Hematopoietic multipotent progenitor cell treated with erythropoietin and hydrocortisone succinate and interleukin-3 and kit ligand, for 17 days (in vitro differentiated cells): Measurements from ENCODE around the gene HOXD1.

Experiments
- DNase-seq: peaks from one replicate; pipeline ENCODE4 v3.0.0-alpha.2; 2015; ENCODE audit warnings: low spot score

The HOXD1 gene

DNA sequence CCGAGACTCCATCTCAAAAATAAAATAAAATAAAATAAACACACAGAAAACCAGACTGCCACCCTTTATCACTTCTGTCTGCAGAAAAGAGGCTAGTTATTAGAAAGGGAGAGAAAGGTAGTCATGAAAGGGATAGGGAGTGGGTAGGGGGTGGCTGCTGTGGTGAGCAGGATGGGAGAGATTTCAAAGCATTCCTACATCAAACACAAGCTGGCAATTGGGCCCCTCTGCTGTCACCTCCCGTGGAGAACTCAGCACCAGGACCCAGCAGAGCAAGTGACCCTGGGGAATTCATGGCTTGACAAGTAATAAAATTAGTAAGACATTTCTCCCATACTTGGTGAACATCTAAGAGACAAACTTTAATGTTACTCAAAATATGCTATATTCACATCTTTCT lies 3.7 kb upstream of the HOXD1 start:
- no peak for DNase-seq

DNA sequence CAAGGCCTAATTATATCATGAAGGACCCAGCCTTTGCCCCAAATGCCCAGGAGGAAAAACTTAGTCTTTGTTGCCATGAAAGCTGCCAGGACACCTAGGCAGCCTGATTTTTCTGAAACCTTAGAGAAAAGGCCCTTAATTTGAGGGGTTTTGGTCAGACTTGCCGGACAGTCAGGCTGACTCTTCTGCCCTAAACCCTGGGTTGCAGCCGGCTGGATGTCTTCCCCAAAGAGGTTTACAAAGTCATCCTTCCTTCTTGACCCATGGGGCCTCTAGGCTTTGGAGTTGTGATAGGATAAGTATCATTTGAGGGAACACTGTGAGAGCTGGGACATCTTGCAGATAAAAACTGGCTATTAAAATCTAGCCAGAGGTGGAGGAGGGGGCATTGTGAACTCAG lies 2.4 kb upstream of the HOXD1 start:
- DNase-seq = no peak

DNA sequence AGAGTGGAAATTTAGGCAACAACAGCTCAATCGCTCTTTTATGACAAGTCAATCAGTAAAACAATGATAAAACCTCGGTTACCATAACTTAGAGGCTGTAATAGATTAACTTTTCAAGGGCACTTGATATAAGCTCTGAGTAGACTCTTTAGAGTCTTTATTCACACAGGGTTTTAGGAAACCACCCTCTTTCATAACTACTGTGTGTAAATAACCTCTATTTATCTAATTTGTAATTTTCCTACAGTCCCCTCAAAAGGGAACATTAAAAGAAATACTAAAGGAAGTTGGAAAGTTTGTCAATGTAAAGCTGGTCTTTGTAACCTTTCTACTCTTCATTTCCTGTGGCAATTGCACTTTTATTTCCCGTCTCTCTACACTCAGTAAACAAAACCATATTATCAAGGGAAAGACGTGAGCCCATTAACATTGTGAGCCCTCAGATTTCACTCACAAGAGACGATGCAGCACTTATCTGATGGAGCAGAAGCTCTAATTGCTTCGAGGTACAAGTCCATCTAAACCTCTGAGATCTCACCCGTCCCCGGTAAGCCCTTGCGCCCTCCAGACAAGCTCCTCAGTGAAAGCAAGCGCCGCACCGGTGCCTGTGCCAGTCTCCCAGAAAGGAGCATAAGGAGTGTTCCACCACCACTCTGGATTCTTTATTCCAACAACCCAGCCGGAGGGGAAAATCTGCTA lies 1.1 kb upstream of the HOXD1 start:
- no peak for DNase-seq

DNA sequence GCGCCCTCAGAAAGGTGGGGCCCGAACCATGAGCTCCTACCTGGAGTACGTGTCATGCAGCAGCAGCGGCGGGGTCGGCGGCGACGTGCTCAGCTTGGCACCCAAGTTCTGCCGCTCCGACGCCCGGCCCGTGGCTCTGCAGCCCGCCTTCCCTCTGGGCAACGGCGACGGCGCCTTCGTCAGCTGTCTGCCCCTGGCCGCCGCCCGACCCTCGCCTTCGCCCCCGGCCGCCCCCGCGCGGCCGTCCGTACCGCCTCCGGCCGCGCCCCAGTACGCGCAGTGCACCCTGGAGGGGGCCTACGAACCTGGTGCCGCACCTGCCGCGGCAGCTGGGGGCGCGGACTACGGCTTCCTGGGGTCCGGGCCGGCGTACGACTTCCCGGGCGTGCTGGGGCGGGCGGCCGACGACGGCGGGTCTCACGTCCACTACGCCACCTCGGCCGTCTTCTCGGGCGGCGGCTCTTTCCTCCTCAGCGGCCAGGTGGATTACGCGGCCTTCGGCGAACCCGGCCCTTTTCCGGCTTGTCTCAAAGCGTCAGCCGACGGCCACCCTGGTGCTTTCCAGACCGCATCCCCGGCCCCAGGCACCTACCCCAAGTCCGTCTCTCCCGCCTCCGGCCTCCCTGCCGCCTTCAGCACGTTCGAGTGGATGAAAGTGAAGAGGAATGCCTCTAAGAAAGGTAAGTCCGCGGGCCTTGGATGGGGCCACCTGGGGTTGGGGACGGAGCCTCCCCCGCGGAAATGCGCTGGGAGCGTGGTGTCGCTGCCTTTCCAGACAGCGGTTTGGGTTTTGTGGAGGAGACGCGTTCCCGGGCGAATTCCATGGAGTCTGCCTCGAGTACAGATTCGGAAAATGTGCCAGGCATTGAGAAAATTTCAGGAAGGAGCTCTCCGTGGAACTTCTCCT lies 559 bp downstream of the HOXD1 start:
- DNase-seq = no peak

DNA sequence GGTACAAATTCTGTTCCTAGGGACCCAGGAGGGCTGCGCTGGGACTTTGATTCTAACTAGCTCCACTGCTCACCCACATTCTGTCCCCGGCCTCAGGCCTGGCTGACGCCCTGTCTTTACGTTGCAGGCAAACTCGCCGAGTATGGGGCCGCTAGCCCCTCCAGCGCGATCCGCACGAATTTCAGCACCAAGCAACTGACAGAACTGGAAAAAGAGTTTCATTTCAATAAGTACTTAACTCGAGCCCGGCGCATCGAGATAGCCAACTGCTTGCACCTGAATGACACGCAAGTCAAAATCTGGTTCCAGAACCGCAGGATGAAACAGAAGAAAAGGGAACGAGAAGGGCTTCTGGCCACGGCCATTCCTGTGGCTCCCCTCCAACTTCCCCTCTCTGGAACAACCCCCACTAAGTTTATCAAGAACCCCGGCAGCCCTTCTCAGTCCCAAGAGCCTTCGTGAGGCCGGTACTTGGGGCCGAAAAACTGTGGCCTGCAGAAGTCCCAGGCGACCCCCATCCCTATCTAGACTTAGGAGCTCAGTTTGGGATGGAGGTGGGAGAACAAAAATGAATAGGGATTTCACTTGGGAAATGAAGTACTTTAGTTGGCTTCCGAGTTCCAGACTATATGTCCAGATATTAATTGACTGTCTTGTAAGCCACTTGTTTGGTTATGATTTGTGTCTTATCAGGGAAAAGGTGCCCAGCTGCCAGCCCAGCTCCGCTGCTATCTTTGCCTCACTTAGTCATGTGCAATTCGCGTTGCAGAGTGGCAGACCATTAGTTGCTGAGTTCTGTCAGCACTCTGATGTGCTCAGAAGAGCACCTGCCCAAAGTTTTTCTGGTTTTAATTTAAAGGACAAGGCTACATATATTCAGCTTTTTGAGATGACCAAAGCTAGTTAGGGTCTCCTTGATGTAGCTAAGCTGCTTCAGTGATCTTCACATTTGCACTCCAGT lies 1.5 kb downstream of the HOXD1 start:
- no peak for DNase-seq

DNA sequence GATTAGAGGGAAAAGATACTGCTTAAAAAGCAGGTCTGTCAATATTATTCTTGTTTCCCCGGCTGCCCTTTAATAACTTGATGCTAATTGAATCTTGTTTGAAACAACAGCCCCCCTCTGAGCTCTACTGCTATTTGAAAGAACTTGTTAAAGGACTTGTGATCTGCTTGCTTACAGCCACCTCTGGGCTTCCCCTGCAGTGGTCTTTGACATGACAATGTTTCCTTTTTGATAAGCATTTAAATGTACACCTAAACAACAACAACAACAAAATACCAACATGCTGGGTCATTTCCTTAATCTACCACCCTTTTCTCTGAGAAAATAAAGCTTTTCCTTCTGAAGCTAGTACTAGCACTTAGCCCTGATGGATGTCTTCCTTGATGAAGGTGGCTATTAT lies 3.9 kb downstream of the HOXD1 start:
- no peak for DNase-seq

DNA sequence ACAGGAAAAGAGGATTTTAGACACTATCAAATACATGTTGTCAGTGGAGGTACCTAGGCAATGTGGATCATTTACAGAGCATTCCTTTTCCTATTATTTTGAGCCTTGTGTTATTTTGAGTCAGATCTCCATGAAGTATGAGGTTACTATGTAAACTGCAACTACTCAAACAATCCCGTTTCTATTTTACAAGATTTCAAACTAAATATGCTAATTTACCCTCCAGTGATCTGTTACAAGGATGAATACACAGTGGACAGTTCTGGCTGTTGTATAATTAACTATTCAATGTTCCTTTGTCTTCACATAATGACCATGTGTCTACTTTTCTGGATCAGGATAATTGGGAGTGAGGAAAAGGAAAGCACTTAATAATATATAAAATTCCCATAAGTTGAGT lies 4.6 kb downstream of the HOXD1 start:
- DNase-seq = no peak

DNA sequence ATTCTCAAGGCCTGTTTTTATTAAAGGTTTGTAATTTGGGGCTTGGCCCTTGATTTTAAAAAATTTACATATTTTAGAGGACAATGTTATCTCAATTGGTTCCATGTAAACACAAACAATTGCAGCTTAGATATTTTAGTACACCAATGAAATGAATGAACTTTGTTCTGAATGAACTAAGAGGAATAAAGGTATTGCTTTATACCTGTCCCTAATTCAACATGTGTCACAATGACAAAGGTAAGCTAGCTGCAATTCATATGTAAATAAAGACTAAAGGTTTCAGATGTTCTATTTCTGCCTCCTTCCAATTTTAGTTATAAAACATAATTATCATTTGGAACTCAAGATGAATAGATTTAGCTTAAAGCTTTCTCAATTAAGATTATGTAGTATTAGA lies 11.4 kb downstream of the HOXD1 start:
- DNase-seq = no peak

DNA sequence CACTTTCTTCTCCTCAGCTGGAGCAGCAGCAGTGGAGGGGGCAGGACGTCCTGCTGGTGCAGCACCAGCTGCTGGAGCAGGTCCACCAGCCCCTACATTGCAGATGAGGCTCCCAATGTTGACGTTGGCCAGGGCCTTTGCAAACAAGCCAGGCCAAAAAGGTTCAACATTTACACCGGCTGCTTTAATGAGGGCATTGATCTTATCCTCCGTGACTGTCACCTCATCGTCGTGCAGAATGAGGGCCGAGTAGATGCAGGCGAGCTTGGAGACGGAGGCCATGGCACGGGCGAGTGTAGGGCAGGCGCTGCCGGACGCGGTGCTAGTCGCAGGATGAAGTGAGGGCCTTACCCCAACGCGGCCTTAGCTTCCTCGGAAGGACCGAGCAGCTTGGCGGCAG lies 12.5 kb downstream of the HOXD1 start:
- no peak for DNase-seq

DNA sequence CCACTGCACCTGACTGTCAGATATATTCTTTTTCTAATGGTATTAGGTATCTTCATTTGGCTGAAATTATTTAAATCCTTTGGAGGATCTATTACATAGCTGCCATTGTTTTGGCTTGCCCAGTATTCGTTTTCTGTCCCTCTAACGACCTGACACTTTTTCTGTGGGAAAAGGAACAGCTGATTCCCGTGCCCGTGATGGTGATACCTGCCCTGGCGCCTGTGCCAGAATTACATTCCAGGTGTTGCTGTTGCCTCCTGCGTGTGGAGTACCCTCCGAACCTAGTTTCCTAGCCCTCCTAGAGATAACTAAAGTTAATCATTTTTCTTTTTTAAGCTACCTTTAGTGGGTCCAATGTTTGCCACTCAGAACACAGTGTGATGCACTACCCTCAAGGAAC lies 14.0 kb downstream of the HOXD1 start:
- no peak for DNase-seq

DNA sequence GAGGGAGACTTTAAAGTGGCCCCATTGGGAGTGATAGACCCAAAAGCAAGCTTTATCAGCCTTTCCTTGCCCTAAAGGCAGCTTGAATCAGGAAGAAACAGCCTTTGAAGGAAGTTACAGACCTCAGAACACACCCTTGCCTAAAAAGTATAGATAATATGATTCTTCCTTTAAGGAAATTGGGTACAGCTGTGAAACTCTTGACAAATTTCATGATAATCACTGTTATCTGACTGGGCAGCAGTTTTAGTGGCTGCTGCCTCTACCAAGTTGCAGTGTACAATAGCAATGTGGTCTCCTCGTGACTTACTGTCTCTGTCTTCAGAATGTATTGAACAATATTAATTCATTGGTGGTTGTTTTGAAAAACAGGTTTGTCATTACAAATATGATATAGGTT lies 16.7 kb downstream of the HOXD1 start:
- no peak for DNase-seq

DNA sequence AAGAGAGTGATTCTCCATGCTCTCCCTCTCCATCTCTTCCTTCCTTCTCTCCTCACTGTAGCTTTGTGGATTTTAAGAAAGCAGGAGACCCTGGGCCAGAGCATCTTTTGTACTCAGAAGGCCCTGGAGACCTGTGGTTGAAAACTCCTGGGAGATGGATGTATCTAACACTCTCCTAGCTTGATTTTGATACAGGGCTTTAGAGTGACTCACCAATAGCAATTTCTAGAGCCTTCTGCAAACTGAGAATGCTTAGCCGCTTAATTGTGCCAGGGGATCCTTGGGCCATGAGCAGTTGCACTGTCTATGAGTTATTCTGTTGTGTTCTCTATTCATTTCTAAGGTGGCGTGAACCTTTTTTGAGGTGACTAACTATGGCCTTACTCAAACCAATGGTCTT lies 17.7 kb downstream of the HOXD1 start:
- no peak for DNase-seq

DNA sequence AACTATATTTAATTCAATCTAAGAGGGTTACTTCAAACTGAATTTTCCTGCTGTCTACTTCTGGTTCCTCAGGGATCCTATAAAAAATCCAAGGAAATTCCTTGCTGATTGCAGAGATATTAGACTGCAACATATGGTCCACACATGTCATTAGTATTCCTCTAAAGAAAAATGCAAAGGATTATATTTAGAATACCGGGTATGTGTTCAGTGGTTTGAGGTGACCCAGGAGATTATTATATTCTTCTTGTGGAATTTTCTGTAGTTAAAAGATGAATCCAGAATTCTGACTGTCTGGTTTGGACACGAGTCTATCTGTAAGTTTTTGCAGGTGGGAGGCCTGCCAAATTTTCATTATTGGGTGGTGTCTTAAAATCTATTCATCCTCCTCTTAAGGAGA lies 18.2 kb downstream of the HOXD1 start:
- DNase-seq = no peak

DNA sequence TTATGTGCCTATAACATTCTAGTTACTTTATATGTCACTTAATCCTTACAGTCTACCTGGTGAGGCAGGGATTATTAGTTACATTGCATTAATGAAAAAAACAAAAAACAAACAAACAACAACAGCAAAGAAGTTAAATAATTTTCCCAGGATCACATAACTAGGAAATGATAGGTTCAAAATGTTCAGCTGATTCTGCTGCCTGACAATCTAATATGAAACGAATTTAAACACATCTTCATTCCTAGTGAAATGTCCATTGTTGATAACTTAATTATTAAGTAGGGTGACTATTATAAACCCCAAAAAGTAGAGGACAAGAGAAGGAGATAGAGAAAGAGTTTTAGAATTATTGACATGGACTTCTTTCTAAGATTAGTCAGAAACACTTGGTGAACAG lies 22.6 kb downstream of the HOXD1 start:
- no peak for DNase-seq

DNA sequence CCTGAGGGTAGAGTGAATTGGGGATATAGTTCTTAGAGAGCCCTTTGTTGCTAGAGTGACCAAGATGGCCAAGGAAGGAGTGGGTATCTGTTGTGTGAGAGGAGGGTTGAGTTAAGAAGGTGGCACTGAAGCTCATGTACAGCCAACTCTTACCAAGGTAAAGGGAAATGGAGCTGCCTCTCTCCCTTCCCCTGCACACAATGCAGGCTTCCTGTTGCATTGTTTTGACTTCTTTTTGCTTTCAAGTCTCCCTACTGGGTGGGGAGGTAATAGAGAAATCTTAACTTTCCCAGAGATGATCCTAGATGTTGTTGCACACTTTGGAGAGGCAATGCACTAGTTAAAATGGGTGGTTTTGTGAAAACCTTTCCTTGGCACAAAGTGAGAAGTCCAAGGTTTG lies 23.8 kb downstream of the HOXD1 start:
- no peak for DNase-seq

DNA sequence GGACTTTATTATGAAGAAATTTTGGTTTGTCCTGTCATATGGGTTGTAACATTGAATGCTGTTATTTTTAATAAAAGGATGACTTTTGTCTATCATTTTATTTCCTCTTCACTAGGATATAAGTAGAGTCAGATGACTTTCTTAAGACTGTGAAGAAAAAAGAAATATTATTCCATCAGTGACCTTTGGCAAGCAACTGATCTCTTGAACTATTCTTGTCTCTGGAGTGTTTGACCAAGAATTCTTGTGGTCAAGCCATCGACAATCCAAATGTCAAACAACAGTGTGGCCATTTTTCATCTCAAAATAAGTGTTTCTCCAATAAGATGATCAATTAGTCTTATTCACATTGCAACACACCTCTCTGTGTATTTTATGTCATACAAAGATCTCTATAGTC lies 24.9 kb downstream of the HOXD1 start:
- DNase-seq = no peak

DNA sequence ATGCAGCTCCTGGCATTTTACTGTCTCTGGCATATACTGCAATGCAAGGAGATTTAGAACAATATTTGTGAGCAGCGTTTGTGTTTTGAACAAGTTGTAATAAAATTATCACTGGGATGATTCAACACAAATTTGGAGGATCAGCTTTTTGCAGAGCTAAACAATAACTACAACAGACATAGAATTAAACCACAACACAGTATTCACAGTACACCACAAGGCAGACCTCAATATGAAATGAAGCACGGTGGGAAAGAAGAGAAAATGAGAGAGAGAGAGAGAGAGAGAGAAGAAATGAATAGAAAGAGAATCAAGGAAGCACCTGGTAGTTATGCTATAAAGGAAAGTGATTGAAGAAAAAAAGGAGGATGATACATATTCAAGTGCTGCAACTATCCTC lies 39.4 kb downstream of the HOXD1 start:
- no peak for DNase-seq

DNA sequence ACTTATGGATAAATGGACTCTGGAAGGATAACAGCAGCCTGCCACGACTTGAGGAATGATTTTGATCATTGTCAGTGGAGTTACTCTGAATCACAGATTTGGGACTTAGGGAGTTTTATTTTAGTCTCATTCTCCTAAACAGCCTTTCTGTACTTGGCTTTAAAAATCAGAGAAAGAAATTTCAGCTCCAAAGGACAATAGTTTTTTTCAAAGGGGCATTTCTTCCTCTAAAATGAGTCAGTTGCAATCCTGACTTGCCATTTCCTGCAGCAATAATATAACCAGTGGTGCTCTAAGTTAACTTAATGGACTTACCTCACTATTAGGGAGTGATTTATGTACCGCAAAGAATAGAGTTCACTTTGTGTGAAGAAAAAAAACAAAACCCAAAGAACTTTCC lies 45.7 kb downstream of the HOXD1 start:
- DNase-seq = no peak

DNA sequence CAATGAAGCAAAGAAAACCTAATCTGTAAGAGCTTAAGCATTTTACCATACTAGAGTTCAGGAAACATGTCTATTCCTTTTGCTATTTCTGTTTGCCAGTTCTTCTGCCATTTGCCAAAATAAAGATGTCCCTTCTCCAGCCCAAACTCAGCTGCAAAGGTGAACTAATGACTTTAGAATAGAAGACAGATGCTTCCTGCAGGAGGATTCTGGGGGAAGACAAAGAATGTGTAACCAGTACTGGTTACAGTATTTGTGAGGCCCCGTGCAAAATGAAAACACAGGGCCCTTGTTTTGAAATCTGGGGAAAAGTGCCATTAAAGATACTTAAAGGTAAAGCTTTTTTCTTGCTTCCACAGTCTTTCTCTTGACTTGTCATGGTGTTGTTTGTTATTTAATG lies 46.5 kb downstream of the HOXD1 start:
- no peak for DNase-seq

DNA sequence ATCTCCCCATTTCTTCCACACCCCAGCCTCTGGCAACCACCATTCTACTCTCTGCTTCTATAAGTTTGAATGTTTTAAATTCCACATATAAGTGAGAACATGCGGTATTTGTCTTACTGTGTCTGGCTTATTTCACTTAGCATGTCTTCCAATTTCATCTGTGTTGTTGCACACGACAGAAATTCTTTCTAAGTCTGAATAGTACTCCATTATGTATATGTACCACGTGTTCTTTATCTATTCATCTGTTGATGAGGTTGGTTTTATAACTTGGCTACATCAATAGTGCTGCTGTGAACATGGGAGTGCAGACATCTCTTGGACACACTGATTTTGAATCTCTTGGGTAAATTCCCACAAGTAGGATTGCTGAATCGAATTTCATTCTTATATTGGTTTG lies 49.0 kb downstream of the HOXD1 start:
- DNase-seq = no peak

DNA sequence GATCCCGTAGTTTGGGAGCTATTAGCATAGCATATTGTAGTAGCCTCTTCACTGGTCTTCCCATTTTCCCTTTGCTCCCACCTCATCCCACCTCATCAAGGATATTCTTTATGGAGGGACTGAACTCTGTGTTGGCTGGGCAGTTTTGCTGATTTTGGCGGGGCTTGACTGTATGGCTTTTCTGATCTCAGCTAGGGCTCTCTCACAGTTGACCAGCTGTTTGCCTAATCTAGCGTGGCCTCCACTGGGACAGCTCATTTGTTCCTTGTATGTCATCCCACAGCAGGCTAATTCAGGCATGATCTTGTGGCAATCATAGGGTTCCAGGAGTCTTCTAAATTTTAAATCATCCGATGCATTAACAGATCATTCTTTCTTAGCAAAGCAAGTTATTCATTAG lies 50.6 kb downstream of the HOXD1 start:
- no peak for DNase-seq

DNA sequence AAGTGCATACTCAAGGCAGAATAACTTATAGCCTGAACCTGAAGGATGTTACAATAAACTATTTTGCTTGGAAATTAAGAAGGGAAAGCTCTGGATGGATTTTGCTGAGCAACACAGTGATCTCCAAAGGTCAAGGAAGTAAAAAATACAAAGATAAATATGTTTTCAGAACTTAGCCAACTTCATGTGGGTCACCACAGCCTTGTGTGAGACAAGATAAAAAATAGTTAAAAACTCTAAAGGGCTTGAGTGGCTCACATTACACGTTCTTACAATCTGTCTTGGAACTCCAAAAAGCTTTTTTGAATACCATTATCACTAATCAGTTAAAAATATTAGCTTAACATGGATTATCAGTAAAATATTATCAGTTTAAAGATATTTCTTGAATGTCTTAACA lies 51.8 kb downstream of the HOXD1 start:
- no peak for DNase-seq
